NB4 (cell line): ENCODE measurements around the gene MCRIP1.

Experiments
- CTCF ChIP-seq: IDR thresholded peaks from one replicate; pipeline ENCODE4 v1.5.1; 2012; ENCODE audit warnings: low read depth, low read length
- MAX ChIP-seq: IDR thresholded peaks from 2 replicates; pipeline ENCODE4 v1.6.1; 2011; ENCODE audit warnings: low read depth, low read length

- TF ChIP-seq MAX: no peak
- no peak for TF ChIP-seq CTCF
Observed at GRCh38 chr17:81831563-81831956, 1.5 kb downstream of the MCRIP1 start.
